ENCODE results near the gene ZFPL1.

DNA sequence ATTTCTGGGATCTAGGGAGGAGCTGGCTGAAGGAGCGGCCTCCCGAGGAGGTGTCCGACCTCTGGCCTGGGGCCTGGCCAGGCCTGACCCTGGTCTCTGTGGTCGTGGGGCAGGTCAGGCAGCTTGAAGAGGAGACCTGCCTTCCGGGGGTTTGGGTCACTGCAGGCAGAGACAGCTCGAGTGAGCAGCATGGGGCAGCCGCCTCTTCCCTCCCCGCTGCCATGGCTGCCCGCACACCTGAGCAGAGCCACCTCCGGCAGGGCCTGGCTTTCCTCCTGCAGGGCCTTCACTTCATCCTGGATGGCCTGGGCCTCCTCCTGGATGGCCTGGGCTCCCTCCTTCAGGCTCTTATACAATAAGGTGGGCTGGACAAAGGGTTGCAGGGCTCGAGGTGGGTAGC, 17.7 kb upstream of the ZFPL1 start:
- TF ChIP-seq, protein P1, sequence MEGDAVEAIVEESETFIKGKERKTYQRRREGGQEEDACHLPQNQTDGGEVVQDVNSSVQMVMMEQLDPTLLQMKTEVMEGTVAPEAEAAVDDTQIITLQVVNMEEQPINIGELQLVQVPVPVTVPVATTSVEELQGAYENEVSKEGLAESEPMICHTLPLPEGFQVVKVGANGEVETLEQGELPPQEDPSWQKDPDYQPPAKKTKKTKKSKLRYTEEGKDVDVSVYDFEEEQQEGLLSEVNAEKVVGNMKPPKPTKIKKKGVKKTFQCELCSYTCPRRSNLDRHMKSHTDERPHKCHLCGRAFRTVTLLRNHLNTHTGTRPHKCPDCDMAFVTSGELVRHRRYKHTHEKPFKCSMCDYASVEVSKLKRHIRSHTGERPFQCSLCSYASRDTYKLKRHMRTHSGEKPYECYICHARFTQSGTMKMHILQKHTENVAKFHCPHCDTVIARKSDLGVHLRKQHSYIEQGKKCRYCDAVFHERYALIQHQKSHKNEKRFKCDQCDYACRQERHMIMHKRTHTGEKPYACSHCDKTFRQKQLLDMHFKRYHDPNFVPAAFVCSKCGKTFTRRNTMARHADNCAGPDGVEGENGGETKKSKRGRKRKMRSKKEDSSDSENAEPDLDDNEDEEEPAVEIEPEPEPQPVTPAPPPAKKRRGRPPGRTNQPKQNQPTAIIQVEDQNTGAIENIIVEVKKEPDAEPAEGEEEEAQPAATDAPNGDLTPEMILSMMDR (IDR thresholded peaks at IDR 0.05) = no peak
- no peak for TF ChIP-seq POLR2A (IDR thresholded peaks at IDR 0.05)

All from adrenal gland (tissue), 5 donors.